NCI-H524 (cell line): ENCODE measurements around the gene UNKL.
A peak's percentile ranks its signal among the peaks of the same experiment; 100 is the strongest.

Experiments used
- DNase-seq, 2 experiments: peaks; one replicate each; lab custom pipeline; 2025; lab: John Stamatoyannopoulos, UW

Gene UNKL

DNA sequence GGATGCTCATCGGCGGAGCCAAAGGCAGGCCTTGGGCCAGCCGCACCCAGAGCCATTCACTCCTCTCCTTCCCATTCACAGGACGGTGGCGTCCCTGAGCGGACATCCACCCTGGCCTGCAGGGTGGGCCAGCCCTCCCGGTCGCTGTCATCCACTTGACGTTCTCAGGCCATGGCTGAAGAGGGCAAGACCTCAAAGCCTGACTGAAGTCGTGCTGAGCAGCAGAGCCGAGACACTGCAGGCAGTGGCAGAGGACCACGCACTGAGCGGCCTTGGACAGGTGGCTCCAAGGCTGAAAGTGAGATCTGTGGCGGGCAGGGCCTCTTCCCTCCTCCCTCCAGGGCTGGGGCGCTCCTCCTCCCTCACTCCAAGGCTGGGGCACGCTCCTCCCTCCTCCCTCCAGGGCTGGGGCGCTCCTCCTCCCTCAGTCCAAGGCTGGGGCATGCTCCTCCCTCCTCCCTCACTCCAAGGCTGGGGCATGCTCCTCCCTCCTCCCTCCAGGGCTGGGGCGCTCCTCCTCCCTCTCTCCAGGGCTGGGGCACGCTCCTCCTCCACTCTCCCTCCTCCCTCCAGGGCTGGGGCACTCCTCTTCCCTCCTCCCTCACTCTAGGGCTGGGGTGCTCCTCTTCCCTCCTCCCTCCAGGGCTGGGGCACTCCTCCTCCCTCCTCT lies 38.6 kb downstream of the UNKL start:
- DNase-seq: no peak

DNA sequence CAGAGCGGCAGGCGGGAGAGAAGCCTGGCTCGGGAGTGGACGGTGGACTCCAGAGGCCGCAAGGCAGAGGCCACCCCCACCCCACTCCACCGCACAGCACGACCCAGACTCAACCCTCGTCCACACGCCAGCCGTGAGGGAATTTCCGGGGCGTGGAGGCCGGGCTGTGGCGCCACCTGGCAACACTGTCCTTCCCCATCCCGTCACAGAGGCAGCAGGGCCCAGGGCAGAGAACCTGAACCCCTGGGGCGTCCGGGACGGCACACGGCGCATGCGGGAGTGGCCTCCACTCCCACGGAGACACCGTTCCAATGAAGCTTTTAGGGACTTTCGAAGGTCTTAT lies 39.2 kb downstream of the UNKL start:
- no peak for DNase-seq

DNA sequence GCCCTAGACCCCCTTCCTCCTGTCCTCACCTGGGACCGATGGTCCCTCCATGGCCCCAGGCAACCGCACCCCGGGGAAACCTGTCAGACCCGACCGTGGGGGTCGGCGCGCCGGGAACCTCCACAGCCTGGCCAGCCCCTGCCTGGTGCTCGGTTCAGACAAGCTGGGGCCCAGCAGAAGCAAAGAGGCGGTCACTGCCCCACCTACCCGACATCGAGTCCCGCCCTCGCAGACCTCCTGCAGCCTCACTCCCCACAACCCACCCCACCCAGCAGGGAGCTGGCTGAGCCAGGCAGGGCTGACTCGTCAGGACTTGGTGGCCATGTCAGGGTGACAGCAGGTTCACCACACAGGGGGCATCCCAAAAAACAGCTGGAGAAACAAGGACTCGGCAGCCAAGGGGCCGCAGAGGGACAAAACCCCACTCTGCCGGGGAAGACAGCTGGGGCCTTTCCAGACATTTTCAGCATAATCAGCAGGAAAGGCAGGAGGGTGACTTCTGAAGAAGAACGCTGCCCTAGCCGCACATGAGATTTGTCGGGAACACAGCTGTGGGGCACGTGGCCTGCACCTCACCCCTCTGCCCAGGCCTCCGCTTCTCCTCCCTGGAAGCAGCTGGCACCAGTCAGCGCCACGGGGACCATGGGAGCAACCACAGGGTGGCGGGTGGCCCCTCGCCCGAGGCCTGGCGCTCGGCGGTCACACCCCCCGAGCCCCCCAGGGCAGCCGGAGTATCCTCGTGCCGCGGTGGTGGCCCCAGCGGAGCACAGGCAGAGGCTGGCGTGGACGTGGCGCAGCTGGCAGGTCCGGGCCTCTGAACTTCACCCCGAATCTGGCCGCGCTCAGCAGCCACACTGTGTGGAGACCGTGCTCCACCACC lies 39.8 kb downstream of the UNKL start:
- DNase-seq: no peak

DNA sequence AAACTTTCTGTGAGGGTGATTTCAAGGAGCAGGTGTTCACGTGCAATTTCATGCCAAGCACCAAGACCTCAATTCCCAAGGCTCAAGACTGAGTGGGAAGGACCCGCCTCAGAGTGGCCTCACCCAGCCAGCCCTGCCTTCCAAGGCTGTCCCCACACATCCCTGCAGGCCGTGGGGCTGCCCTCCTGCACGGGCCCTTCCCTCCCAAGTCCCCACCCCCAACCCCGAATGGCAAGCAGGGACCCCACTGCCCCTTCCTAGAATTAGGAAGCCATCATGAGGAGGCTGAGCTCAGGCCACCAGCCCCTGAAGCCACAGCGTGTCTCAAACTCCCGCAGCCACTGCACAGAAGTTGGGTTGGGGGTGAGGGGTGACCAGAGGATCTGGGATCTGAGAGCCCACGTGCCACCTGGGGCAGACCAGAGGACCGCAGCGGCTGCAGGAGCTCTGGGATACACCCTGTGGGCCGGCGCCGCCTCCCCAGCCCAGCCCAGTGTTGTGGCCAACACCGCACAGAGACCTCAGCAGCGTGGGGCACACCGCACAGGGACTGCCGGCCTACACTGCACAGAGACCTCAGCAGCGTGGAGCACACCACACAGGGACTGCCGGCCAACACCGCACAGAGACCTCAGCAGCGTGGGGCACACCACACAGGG lies 42.1 kb downstream of the UNKL start:
- DNase-seq: no peak

DNA sequence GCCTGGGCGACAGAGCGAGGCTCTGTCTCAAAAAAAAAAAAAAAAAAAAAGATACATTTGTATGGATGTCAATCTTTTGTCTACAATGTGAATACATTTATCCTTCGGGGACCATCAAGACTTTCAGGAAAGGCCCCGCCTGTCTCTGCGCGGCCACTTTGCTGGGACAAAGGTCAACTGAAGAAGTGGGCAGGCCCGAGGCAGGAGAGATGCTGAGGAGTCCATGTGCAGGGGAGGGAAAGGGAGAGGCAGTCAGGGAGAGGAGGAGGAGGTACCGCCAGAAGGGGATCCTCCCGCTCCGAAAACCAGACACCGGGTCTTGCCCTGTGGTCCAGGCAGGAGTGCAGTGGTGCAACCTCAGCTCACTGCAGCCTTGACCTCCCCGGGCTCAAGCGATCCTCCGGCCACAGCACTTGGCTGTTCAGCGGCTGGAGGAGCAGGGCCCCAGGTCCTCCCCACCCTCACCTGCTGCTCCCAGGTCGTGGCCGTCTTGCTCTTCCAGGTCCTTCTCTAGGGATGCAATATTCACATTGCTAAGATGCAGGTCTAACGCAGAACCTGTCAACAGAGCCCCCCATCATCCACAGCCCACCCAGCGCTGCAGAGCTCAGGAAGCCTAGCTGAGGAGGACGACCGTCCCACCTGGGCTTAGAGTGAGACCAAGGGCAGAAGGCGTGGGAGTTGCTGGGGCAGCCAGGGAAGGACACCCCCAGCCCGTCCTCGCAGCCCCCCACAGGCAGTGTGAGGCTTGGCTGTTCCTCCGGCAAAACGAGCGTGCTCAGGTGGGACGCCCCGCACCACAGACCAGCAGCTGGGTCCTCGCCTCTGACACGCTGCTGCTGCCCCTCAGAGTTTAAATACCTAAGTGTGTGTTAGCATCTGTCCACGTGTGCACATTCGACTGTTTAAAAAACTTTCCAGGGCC lies 43.2 kb downstream of the UNKL start:
- DNase-seq: no peak

DNA sequence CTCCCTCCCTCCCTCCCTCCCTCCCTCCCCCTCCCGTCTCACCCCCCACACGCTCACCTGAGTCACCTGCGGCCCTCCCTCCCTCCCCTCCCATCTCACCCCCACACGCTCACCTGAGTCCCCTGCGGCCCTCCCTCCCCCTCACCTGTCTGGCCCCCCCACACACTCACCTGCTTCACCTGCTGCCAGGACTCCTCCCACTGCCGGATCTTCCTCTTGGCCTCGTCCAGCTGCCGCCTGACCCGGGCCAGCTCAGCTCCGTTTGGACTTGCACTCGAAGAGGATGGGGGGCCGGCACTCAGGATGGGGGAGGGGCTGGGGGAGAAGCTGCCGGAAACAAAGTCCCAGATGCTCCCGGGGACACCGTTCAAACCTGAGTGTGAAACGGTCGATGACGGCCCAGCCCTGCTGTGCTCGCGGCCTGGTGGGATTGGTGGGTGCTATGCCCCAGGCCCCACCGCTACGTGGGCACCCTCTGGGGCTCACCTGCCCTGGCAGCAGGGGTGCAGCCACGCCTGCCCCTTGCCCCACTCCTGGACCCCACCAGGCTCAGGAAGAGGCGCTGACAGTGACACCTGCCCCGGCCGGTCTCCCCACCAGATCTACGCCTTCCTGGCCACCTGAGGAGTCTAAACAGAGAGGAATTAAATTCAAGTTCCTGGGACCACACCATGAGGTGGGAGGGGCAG lies 46.9 kb downstream of the UNKL start:
- no peak for DNase-seq

DNA sequence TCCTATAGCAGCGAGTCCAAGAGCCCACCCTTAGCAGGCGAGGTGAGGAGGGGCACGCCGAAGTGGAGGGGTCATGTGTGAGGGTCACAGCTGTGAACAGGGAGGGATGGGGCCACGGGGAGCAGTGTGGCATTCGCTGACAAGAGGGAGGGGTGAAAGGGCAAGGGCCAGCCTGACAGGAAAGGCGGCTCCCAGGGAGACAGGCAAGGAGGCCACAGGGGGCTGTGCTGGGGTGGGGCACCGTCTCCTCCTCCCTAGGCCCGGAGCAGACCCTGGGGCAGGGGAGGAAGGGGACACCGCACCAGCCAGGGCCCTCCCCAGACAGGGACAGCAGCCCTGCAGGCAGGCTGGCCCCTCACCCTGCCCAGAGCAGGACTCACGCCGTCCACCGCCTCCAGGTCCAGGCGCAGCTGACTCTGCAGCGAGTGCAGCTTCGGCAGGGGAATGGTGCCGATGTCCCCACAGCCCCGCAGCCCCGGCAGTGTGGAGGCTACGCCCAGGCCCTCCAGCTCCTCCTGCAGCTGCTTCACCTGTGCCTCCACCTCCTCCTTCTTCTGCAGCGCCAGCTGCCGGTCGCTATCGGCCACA lies 47.7 kb downstream of the UNKL start:
- no peak for DNase-seq

DNA sequence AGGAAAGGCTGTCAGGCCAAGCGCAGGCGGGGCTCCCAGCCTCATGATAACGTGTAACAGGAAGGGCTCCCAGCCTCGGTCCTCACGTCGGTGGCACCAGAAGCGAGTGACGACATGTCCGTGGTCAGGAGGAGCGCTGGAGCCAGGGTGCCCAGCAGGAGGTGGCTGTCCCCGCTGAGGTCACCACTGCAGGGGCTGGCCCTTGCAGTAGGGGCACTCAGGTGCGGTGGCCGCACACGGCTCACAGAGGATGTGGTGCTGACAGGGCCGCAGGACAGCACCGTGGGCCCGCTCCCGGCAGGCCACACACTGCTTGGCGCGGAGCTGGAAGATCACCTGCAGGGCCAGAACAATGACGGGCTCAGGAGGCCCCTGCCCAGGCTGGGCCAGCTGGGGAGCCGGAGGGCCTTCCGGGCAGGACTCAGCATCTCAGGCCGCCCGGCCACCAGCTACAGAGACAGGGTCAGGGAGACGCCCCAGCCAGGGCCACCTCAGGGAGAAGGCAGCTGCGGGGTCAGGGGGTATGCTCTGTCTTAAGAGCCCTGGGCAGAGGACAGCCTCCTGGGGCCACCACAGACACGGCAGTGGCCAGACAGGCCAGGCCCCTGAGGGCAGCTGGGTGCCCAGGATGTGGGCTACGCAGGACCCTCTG lies 48.3 kb downstream of the UNKL start:
- no peak for DNase-seq

DNA sequence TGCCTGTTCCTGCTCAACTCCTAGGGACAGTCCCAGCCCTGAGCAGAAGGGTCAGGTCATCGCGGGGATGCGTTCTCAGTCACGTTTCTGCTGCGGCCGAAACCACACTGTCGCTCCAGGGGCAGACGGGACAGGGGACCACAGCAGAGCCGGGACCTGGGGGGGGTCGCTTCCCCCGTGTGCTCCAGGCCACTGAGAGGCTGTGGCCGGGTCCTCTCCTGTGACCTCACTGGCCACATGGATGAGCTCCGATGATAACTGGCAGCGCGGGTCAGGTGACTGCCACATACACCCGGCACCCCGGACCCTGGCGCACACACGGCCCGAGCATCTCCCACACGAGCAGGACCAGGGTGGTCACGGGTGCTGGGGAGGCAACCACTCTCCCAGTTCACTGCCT lies 50.0 kb downstream of the UNKL start:
- no peak for DNase-seq

DNA sequence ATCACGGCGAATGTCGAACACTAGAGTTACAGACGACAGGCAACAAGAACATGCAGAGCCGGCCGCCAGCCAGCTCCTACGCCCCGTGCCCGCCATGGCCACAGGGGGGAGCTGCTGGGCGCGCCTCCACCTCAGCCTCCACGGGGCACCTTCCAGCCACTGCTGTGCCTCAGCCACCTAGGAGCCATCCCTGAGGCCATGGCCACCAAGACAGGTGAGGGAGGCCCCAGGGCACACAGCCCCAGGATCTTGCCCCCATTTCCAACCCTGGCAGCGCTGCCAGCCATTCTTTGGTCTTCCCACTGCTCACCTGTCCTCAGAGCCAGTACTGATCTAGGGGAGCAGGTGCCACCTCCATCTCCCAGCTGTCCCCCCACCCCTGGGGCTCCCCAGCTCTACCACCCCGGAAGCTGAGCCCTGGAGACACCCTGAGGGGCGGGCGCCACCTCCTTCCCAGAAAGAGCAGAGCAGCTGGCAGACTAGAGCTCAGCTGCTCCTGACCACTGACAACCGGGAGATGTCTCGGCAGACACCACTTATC lies 50.9 kb downstream of the UNKL start:
- peak in 1 of 2 experiments; percentile 53 for DNase-seq

DNA sequence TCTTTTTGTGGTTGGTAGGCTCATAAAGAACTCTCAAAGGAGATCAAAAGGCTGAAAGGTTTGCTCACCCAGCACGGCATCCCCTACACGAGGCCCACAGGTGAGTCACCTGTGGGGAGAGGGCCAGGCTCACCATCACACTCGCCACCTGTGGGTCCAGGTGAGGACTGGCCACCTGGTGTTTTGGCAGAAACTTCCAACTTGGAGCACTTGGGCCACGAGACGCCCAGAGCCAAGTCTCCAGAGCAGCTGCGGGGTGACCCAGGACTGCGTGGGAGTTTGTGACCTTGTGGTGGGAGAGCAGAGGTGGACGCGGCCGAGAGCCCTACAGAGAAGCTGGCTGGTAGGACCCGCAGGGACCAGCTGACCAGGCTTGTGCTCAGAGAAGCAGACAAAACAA lies 51.7 kb downstream of the UNKL start:
- DNase-seq: no peak

DNA sequence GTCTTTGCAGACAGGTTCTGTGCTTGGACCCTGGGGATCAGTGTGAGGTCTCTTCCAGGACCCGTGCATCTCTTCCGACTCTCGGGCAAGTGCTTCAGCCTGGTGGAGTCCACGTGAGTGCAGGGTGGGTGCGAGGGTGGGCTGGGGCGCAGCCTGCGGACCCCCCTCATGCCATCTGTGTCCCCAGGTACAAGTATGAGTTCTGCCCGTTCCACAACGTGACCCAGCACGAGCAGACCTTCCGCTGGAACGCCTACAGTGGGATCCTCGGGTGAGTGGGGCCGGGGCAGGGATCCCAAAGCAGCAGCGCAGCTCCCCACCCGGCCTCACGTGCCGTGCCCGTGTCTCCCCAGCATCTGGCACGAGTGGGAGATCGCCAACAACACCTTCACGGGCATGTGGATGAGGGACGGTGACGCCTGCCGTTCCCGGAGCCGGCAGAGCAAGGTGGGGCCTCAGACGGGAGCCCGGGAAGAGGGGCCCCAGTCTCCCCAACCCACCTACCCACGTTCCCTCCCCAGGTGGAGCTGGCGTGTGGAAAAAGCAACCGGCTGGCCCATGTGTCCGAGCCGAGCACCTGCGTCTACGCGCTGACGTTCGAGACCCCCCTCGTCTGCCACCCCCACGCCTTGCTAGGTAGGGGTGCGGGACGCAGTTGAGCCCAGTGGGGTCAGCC lies 52.7 kb downstream of the UNKL start:
- DNase-seq: no peak

DNA sequence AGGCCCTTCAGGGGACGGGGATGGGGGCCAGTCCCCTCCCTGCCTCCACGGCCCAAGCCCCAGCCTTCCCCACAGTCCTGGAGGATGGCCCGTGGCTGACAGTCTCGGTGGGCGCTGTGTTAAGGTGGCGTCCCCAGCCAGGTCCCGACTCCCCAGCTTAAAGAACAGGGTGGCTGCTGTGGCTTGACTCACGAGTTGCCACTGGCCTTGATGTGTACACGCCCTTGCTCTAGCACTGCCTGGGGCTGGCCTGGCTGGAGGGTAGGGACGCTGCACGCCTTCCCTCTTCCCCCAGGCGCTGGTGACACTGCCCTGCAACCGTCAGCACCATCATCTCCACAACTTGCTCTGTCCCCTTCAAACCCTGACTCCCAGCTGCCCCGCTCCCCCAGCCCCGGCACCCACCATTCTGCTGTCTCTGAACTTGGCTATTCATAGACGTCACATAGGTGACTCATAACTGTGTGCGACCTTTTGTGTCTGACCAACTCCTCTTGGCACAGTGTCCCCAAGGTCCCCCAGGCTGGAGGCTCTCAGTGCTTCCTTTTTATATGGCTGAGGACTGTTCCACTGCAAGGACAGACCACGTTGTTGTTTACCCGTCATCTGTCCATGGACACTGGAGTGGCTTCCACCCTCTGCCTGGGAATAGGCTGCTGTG lies 56.5 kb downstream of the UNKL start:
- no peak for DNase-seq

DNA sequence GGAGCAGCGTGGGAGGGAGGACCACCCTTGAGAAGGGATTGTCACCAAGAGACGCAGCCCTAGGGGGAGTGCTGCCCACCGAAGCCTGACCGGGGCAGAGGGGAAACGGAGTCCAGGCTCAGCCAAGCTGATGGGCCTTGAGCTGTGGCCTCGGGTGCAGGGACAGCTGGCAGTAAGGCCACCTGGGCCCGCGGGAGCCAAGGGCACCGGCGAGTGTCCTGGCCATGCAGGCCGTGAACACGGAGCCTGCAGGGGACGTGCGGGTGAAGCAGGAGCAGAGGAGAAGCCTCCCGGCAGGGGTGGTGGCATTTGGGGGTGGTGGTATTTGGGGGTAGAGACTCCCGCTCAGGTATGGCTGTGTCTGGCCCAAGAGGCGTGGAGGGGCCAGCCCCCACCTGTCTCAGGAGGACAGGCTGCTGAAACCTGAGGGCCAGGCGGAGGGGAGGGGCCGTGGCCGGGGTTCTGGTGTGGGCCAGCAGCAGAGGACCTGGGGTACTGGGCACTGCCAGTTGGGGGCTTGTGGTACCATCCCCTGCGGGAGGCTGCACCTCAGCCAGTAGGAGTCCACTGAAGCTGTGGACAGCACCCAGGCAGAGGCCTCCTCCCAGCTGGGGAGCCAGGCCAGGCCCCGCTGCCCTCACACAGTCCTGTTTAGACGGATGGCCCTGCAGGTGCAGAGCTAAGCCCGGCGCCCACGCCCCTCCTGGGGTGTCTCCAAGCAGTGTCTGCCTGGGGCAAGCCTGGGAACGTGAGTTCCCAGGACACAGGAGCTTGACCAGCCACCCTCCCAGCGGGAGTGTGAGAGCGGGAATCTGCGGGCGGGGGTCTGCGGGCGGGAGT lies 58.2 kb downstream of the UNKL start:
- no peak for DNase-seq

DNA sequence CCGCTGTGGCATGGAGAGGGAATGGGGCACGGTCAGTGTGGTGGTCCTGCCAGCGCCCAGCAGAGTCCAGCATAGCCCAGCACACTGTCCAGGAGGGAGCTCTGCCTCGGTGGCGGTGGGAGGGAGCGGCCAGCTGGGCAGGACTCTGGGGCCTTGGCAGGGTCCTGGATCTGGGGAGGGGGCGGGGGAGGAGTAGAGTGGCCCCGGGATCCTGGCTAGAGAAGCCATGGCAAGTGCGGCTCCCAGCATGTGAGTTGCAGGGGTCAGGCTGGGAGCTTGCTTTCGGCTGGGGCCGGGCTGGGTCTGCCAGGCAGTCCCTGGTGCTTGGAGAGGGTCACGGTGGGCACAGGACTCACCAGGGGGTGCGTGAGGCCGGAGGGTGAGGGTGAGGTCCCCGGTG lies 58.9 kb downstream of the UNKL start:
- DNase-seq: no peak

DNA sequence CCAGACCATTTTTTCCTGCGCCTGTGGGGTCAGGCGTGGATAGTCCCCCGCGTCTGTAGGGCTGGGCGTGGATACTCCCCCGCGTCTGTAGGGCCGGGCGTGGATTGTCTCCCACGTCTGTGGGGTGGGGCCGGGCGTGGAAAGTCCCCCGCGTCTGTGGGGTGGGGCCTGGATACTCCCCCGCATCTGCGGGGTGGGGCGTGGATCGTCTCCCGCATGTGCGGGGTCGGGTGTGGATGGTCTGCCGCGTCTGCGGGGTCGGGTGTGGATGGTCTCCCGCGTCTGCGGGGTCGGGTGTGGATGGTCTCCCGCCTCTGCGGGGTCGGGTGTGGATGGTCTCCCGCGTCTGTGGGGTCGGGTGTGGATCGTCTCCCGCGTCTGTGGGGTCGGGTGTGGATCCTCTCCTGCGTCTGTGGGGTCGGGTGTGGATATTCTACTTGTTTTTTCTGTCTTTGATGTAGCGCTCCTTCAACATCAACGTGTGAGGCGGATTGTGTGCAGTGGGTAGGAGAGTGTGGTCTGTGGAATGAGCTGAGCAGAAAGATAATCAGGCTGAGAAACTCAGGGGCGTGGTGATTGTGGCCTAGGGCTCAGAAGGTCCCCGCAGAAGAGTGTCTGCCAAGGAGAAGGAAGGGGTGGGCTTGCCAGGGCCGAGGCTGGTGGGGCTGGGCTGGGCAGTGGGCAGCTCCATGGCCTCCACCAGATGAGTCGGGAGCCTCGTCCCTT lies 59.5 kb downstream of the UNKL start:
- no peak for DNase-seq

DNA sequence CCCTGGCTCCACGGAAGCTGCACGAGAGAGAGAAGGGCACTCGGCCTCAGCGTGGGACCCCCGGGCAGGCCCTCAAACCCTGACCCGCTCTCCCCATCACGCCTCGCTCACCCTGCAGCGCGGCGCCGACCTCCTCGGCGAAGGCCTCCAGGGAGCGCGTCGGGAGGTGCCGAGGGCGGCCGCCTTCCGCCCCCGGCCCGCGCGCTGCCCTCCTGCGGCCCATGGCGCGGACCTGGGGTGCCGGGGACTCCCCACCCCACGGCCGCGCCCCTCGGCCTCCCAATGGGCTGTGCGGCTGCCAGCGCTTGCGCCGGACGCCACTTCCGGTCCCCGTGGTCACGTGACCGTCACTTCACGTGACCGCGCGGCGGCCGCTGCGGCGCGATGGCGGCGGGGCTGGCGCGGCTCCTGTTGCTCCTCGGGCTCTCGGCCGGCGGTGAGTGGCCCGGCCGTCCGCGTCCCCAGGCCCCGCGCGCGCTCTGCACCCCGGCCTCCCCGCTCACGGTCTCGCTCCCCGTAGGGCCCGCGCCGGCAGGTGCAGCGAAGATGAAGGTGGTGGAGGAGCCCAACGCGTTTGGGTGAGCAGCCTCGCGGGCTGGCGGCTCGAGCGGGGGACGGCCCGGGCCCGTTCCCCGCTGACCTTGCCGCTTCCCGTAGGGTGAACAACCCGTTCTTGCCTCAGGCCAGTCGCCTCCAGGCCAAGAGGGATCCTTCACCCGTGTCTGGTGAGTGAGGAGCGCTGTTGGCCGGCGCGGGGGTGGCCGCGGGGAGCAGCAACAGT lies 62.7 kb downstream of the UNKL start, which contains the start of the genes GNPTG and TSR3:
Gene GNPTG (plus strand): TSS at position 350 of the 781 bp plus-strand sequence. CDS start 35 bp downstream, at position 385.
Gene TSR3 (minus strand): TSS at position 297 of the 781 bp plus-strand sequence. CDS start 74 bp downstream, at position 223.
- DNase-seq: peak; percentile 60 to 89
